Skeletal muscle satellite cell (primary cell): ENCODE data around the gene FAM241A.

Experiments used
- H3K27me3 ChIP-seq: 2 replicates; pipeline ENCODE4 v1.7.0; 2013; ENCODE audit warnings: low read length; ENCODE audit not compliant: control insufficient read depth, insufficient read depth
- H3K36me3 ChIP-seq: 2 replicates; pipeline ENCODE4 v1.7.0; 2013; ENCODE audit warnings: mild to moderate bottlenecking, control low read depth, low read length; ENCODE audit not compliant: insufficient read depth
- H3K4me1 ChIP-seq: 2 replicates; pipeline ENCODE4 v1.7.0; 2013; ENCODE audit warnings: low read length; ENCODE audit not compliant: control insufficient read depth, insufficient read depth
- H3K4me2 ChIP-seq: 2 replicates; pipeline ENCODE4 v1.7.0; 2013; ENCODE audit warnings: mild to moderate bottlenecking, low read length
- H3K4me3 ChIP-seq: 2 replicates; pipeline ENCODE4 v1.7.0; 2013; ENCODE audit warnings: low read length
- H3K9ac ChIP-seq: 2 replicates; pipeline ENCODE4 v1.7.0; 2013; ENCODE audit warnings: mild to moderate bottlenecking, low read depth, low read length, moderate library complexity
- H3K9me3 ChIP-seq: replicated peaks from 2 replicates; pipeline ENCODE4 v1.7.0; 2013; ENCODE audit warnings: mild to moderate bottlenecking, control low read depth, low read length

Gene FAM241A

DNA sequence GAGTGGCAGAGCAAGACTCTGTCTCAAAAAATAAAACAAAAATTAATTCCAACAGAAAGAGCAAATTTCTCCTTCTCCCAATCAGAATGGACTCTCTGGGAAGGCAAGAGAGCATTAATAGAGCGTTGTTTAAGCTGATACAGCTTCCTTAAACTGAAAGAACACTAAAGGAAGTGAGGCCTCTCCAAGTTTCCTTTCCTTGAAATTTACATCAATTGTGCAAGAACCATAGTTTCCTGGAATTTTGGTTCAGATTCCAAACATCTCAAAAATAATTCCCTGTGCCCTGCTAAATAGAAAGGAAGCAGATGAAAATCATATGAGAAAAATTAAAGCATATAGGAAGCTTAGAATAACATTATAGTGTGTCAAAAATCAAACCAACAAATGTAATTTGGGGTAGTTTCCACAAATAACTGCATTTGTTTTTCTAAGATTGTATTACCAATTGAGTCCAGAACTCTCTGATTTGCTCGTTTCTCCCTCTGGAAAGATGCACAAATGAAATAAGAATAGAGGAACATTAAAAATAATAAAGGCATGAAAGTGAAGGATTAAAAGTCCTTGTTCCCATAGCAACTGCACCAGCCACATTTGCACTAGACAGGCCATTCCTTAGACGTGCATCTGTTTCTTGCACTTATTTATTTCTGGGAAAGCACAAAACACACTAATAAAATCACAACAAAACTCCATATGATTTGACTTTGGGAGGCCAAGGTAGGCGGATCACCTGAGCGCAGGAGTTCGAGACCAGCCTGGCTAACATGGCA is 3.7 kb upstream of the FAM241A start:
- H3K9me3 ChIP-seq, result no peaks in the 10 kb centered on the region
- H3K36me3 ChIP-seq, result no peaks in the 10 kb centered on the region
- H3K4me1 ChIP-seq, result peaks cover 4% of the 10 kb centered on the region
- H3K9ac ChIP-seq, result no peak overlapping the region
- no peak overlapping the region for H3K4me3 ChIP-seq
- H3K27me3 ChIP-seq, result no peaks in the 10 kb centered on the region
- no peak overlapping the region for H3K4me2 ChIP-seq

DNA sequence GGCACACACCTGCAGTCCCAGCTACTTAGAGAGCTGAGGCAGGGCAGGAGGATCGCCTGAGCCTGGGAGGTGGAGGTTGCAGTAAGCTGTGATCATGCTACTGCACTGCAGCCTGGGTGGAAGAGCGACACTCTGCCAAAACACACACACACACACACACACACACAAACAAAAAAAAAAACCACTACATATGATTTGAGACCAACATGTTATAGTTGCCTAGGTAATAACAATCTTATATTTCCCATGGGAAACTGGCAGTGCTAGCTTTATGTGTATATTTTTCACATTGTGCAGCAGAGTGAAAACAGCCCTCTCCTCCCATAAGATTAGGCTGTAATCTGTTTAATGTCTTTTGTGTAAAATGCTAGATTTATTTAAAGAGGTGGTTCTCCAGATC is 3.1 kb upstream of the FAM241A start:
- Histone ChIP-seq H3K9me3 (no peaks in the 10 kb centered on the region), H3K4me3 (no peak overlapping the region), H3K9ac (no peak overlapping the region), H3K4me1 (peaks cover 6% of the 10 kb centered on the region), H3K36me3 (no peaks in the 10 kb centered on the region), H3K27me3 (no peaks in the 10 kb centered on the region), H3K4me2 (no peak overlapping the region)

GRCh38 chr4:112143781-112144180 is 1.5 kb upstream of the FAM241A start:
- Histone ChIP-seq H3K4me3 (no peak overlapping the region), H3K9me3 (no peaks in the 10 kb centered on the region), H3K4me1 (peaks cover 6% of the 10 kb centered on the region), H3K36me3 (no peaks in the 10 kb centered on the region), H3K9ac (no peak overlapping the region), H3K4me2 (no peak overlapping the region), H3K27me3 (no peaks in the 10 kb centered on the region)

DNA sequence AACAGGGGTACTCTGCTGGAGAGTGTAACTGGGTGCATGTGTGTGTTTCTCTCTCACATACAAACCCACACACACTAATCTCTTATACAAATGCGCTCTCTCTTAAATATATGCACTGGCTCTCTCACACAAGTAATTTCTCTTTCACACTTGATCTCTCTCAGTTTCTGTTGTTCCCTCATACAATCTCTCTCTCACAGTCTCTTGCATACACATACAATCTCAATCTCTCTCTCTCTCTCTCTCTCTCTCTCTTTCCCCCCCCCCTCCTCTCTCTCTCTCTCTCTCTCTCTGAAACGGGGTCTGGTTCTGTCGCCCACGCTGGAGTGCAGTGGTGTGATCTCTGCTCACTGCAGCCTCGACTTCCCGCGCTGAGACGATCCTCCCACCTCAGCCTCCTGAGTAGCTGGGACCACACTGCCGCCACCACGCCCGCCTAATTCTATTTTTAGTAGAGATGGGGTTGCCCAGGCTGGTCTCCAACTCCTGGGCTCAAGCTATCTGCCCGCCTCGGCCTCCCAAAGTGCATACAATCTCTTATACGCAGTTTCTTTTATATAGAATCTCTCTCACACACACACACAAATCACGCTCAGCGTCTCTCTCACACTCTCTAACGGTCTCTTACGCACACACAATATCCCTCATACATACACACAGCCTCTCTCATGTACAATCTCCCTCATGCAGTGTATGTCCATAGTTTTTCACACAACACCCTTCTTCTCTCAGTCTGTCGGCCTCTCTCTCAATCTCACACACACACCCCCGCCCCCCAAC is 518 bp upstream of the FAM241A start:
- Histone ChIP-seq H3K4me3 (peak overlapping the region; percentile 90), H3K36me3 (no peaks in the 10 kb centered on the region), H3K27me3 (no peaks in the 10 kb centered on the region), H3K4me1 (peaks cover 6% of the 10 kb centered on the region), H3K9me3 (no peaks in the 10 kb centered on the region), H3K4me2 (peak overlapping the region; percentile 37), H3K9ac (no peak overlapping the region)

DNA sequence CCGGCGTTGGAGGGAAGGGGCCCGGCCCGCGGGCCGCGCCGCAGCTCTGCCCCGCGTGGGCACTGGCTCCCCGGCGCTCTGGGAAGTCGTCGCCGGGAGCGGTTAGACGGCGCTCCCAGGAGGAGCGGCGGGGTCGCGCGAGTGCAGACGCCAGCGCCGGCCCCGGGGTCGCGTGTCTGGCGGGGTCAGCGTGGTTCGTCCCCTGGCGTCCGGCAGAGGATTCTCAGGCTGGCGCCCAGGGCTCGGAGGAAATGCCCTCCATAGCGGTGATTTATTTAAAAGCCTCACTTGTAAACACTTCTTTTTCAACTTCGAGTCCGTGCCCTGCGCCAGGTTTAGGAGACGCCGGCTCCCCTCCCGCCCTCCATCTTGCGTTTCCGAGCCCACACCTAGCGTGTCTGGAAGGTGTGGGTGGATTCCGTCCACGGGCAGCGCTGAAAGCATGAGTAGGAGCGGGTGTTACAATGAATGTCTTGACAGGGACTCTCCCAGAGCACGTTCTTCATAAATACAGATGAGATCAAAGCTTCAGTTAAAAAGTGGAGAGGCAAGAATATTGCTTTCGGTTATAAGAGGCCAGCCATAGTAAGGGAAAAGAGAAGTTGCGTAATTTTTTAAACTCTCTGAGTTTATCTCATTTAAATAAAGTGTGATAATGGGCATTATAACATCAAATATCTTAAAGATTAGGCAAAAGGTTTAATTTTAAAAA is 692 bp downstream of the FAM241A start:
- no peaks in the 10 kb centered on the region for H3K36me3 ChIP-seq
- peaks cover 6% of the 10 kb centered on the region for H3K4me1 ChIP-seq
- peak overlapping the region; percentile 94 for H3K4me2 ChIP-seq
- H3K9ac ChIP-seq, result peak overlapping the region; percentile 79
- H3K4me3 ChIP-seq, result peak overlapping the region; percentile 90
- no peaks in the 10 kb centered on the region for H3K27me3 ChIP-seq
- no peaks in the 10 kb centered on the region for H3K9me3 ChIP-seq

DNA sequence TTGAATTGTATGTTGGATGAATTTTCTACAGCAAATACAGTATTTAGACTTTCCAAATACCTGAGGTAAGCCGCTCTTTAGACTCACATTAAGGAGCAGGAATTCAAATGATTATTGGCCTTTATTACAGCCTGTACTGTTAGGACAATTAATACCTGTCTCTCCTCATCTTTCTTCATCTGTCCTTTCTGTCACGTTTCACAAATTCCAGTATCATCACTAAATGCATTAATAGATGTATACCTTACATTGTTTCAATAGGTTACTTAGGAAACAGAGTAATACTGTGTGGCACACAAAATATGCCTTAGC is 1.2 kb downstream of the FAM241A start:
- Histone ChIP-seq H3K27me3 (no peaks in the 10 kb centered on the region), H3K36me3 (no peaks in the 10 kb centered on the region), H3K9ac (peak overlapping the region; percentile 79), H3K4me3 (peak overlapping the region; percentile 90), H3K4me1 (peaks cover 6% of the 10 kb centered on the region), H3K9me3 (no peaks in the 10 kb centered on the region), H3K4me2 (peak overlapping the region; percentile 94)

DNA sequence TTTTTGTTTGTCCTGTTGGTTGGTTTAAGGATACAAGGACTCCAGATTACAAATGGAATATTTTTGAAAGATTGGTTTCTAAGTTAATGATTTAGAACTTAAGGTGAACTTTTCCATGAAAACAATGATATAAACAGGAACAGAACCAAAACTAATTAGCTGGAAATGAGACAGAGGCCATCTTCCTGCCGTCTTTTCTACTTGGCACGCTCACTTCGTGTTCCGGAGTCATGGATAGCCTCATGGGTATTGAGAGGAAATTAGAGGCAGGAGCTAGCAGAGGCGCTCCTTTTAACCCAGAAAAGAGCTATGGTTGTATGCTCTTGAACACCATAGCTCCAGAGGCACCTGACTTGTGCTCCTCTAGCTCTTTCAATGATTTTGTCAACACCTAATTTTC is 2.4 kb downstream of the FAM241A start:
- Histone ChIP-seq H3K4me3 (no peak overlapping the region), H3K36me3 (no peaks in the 10 kb centered on the region), H3K4me2 (peak overlapping the region; percentile 94), H3K9me3 (no peaks in the 10 kb centered on the region), H3K27me3 (no peaks in the 10 kb centered on the region), H3K4me1 (peaks cover 6% of the 10 kb centered on the region), H3K9ac (no peak overlapping the region)

- H3K4me1 ChIP-seq, result peaks cover 6% of the 10 kb centered on the region
- H3K9me3 ChIP-seq, result no peaks in the 10 kb centered on the region
- H3K4me2 ChIP-seq, result no peak overlapping the region
- no peaks in the 10 kb centered on the region for H3K36me3 ChIP-seq
- no peaks in the 10 kb centered on the region for H3K27me3 ChIP-seq
- no peak overlapping the region for H3K4me3 ChIP-seq
- H3K9ac ChIP-seq, result no peak overlapping the region
These were observed 5.7 kb downstream of the FAM241A start for GRCh38 chr4:112150920-112151319.

GRCh38 chr4:112152521-112152920 is 7.3 kb downstream of the FAM241A start:
- Histone ChIP-seq H3K9ac (no peak overlapping the region), H3K4me2 (no peak overlapping the region), H3K9me3 (no peaks in the 10 kb centered on the region), H3K4me3 (no peak overlapping the region), H3K36me3 (no peaks in the 10 kb centered on the region), H3K4me1 (no peaks in the 10 kb centered on the region), H3K27me3 (no peaks in the 10 kb centered on the region)

GRCh38 chr4:112153211-112153791 is 8.0 kb downstream of the FAM241A start:
- no peaks in the 10 kb centered on the region for H3K9me3 ChIP-seq
- no peak overlapping the region for H3K4me3 ChIP-seq
- no peak overlapping the region for H3K4me2 ChIP-seq
- H3K9ac ChIP-seq, result no peak overlapping the region
- no peaks in the 10 kb centered on the region for H3K27me3 ChIP-seq
- H3K4me1 ChIP-seq, result no peaks in the 10 kb centered on the region
- no peaks in the 10 kb centered on the region for H3K36me3 ChIP-seq

GRCh38 chr4:112156112-112156511 is 10.9 kb downstream of the FAM241A start:
- no peak overlapping the region for H3K4me2 ChIP-seq
- H3K27me3 ChIP-seq, result no peaks in the 10 kb centered on the region
- no peak overlapping the region for H3K9ac ChIP-seq
- H3K4me3 ChIP-seq, result no peak overlapping the region
- no peaks in the 10 kb centered on the region for H3K36me3 ChIP-seq
- H3K4me1 ChIP-seq, result no peaks in the 10 kb centered on the region
- H3K9me3 ChIP-seq, result no peaks in the 10 kb centered on the region
